GM19240 (cell line): ENCODE results near the gene METTL13.

Experiments
- DNase-seq: peaks from one replicate; pipeline ENCODE4 v3.0.0; 2011; ENCODE audit warnings: low spot score; ENCODE audit not compliant: insufficient read length

The METTL13 gene

DNA sequence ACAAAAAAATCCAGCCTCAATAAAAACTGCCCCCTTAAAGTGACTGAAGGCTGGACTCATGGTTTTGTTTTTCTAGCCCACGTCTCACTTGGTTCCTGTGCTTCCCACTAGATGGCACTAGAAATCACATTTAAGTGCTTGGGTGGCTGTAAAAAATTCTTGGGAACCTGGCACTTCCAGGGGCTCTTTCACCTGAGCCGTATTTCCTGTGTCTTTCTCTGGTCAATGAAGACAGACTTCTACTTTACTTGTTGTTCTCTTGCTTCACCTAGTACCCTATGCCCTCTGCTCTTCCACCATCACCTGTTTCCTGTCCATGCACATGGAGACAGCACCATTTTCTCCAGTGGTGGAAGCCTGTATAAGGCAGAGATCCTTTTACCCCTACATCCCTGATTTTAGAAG lies 20.0 kb downstream of the METTL13 start:
- DNase-seq: peak; percentile 26

- no peak for DNase-seq
Measured at GRCh38 chr1:171802207-171802606, 20.7 kb downstream of the METTL13 start.

DNA sequence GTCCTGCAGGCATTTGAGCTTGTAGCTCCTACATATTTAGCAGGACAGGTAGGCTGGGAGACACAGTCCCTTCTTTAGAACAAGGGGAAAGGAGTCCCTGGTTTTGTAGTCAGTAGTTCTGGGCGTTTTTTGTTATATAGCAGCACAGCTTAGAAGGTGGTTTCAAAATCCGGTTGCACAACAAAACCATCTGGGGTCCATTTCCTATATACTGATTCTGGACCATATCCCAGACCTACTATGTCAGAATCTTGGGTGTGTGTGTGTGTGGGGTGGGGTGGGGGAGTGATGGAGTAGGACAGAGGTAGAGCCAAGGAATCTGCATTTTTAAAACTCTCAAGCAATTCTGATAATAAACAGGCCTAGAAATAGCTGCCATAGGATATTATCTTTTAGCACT lies 21.6 kb downstream of the METTL13 start:
- no peak for DNase-seq

- no peak for DNase-seq
Measured at GRCh38 chr1:171803461-171804022, 22.1 kb downstream of the METTL13 start.

DNA sequence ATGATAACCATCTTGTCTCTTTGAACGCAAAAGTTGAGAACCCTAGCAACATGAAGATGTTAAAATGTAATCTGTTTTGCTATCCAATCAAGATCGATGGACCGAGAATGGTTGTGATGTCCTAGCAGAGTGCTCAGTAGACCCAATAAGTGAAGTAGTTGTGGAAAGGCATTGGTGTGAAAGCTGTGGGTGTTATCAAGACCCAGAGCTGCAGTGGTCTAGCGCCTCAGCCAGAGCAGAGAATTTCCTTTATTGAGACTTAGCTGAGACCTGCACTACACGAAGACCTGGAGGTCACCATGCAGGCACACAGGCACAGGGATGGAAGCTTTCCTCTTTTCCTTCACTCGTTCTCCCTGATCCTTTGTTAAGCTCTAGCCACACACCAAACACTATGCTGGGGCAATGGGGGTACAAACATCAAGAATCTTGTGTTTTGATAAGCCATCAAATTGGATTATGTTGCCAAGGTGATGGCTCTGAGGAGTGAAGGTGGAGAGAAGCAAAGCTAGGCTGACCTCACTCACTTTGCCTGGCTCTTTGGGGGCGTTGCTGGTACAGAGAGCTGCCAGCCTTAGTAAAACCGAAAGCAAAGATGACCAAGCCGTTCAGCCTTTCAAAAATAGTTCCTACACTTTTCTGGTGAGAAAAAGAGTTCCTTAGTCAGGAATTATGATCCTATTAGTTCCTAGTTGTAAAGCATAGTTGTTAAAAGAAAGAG lies 24.1 kb downstream of the METTL13 start:
- DNase-seq: peak; percentile 31

- DNase-seq: no peak
Measured at GRCh38 chr1:171807556-171807955, 26.1 kb downstream of the METTL13 start.

DNA sequence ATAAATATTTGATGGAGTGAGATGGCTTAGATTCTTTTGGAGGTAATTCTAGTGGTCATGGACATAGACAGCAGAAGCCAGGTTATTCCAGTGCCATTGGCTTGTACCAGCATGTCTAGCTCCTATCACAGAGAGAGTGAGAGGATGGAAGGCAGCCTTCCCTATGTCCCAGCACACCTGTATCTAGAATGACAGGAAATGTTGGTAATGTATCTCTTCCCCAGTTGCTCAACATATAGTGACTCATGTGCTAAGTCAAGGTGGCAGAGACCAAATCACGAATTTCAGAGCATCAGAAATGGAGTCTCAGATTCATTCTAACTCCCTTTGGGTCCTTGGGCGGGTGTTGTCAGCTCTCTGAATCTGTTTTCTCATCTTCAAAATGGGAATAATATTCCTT lies 28.4 kb downstream of the METTL13 start:
- no peak for DNase-seq

DNA sequence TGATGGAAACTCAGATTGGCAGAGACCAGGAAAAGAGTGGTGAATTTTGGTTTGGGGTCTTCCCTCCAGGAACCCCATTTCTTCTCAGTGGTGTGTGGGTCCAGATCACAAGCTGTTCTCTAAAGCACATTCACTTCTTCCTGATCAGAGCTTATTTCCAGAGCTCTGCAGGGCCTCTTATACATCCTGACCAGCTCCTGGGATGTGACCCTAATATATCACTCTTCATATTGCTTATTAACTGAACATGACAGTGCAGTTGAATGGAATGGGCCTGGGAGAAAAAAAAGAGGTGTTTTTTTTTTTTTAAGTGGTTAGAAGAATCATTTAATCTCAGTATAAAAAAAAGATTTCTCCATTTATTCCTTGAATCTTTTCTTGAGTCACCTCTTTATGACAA lies 30.2 kb downstream of the METTL13 start:
- no peak for DNase-seq

GRCh38 chr1:171814692-171815091 lies 33.2 kb downstream of the METTL13 start:
- DNase-seq: no peak

DNA sequence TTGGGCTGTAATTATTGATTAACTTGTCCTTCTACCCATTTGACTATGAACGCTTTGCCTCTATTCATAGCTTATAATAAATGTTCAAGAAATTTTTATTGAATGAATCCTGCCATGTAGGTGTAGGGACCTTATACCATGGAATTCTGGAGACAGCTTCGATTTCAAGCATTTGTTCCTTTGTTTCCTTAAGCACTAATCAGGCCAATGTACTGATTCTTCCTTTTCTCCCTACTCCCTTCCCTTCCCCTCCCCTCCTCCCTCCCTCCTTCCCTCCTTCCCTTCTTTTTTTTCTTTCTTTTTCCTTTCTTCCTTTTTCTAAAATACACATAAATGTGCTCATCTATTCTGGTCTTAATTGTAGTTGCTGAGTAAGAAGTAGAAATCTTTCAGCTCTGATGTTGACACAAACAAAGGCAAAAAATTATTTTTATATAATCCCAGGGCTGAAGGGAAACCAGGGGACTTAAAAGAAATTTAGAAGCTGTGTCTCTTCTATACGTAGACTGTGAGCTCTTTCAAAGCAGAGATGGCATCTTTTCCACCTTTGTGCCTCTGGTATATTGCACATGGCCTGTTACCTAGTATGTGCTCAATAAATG lies 34.9 kb downstream of the METTL13 start:
- no peak for DNase-seq

GRCh38 chr1:171817511-171818265 lies 36.2 kb downstream of the METTL13 start:
- DNase-seq: no peak

DNA sequence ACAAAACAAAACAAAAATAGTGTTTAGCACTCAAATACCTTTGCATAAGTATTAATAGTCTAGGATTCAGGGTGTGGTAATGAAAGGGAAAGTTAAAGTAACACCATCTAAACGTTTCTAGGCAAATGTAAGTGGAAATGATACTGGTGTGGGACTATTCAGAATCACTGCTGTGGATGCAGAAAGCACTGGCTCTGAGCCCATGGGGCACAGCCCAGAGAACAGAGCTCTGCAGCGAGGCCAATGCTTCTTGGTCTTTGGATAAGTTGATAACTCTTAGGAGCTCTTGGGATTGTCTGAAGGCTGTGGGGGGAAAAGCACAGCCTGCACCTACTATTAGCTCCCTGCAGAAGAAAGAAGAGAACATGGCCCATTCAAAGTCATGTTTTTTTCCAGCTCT lies 38.5 kb downstream of the METTL13 start:
- no peak for DNase-seq

DNA sequence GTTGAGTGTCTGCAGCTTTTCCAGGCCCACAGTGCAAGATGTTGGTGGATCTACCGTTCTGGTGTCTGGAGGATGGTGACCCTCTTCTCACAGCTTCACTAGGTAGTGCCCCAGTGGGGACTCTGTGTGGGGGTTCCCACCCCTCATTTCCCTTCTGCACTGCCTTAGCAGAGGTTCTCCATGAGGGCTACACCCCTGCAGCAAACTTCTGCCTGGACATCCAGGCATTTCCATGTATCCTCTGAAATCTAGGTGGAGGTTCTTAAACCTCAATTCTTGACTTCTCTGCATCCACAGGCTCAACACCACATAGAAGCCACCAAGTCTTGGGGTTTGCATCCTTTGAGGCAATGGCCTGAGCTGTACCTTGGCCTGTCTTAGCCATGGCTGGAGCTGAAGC lies 45.5 kb downstream of the METTL13 start:
- no peak for DNase-seq

GRCh38 chr1:171828794-171829193 lies 47.3 kb downstream of the METTL13 start:
- DNase-seq: no peak

DNA sequence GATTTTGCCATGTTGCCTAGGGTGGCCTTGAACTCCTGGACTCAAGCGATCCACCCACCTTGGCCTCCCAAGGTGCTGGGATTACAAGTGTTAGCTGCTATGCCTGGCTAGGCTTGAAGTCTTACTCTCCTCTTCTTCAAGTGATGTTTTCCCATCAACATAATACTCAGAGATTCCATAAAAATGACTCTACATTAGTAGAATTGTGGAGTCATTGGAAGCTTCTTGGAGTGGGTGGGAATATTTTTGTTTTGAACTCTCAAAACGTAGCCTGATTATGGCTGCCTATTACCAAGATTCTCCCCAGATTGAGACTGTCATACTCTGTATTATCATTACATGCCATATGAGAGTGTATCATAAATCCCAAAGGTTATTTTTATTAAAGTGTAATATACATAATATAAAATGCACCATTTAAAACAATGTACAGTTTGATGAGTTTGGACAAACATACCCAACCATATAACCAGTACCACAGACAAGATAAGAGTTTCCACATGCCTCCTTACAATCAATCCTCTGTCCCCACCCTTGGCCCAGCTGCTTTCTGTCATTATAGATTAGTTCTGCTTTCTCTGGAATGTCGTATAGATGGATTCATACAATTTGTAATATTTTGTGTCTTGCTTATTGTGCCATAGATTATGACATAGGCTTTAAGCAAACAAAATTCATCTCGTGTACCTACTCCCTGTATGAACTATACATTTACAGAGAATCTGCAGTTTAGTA lies 51.8 kb downstream of the METTL13 start:
- no peak for DNase-seq

- no peak for DNase-seq
Measured at GRCh38 chr1:171834821-171835220, 53.4 kb downstream of the METTL13 start.

DNA sequence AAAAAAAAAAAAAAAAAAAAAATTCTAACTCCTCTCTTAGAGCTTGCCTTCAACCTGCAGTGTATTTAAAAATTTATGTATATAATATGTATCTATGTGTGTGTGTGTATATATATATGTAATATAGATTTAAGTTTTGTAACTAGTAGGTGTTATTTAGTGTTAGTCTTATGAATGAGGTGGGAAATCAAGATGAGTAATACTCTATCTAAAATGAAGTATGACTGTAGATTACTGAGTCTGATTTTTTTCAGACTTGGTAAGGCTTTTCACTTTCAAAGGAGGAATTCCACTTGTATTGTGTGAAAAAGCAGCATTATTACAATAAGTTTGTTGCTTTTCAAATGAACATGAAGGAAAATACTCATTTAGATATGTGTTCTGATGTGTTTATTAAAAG lies 54.4 kb downstream of the METTL13 start:
- DNase-seq: no peak

DNA sequence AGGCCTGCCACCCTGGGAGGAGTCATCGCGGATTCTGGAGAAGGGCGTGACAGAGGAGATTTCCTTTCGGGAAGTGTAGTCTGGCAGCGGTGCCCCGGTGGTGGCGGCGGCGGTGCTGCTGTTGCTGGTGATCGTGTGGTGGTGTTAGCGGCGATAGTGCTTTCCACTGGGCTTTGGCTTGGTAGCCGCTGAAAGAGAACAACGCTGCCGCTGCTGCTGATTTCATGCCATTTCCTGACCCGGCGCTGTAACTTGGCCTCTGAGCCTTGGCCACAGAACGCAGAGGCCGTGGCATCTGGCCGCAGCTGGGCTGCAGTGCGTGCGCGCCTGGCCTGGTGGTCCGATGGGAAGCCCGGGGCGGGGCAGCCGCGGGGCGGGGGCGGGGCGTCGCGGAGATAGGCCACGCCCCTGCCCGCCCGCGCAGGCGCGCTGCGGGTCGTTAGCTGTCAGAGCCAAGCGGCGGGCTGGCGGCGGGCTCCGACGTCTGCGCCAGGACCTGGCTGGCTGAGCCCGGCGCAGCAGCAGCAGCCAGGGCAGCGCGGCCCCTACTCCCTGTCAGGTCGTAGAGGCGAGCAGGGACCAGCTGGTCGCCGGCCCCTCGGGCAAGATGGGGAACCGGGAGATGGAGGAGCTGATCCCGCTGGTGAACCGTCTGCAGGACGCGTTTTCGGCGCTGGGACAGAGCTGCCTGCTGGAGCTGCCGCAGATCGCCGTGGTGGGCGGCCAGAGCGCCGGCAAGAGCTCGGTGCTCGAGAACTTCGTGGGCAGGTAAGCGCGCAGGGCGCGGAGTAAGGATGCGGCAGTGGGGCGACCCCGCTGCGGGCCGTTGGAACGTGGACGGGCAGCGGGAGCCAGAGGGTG lies 59.8 kb downstream of the METTL13 start, which contains the start of gene DNM3:
TSS of gene DNM3 (plus strand) at position 449 of the 861 bp plus-strand sequence. CDS start at position 608, 159 bp downstream.
- DNase-seq: peak; percentile 71

GRCh38 chr1:171841931-171842761 lies 60.7 kb downstream of the METTL13 start:
- DNase-seq: no peak

GRCh38 chr1:171844381-171844780 lies 62.9 kb downstream of the METTL13 start:
- no peak for DNase-seq
